GM21360 (cell line): ENCODE results near the gene GLIPR2.
"Not testable (repeated sequence)": the region's sequence is repeated elsewhere in the genome, so short reads cannot be mapped to it uniquely, and the experiment has no call there.

Source experiments
- ATAC-seq: cut with Tn5 transposase; IDR thresholded peaks from one replicate; pipeline ENCODE4 v1.9.1; 2021; ENCODE audit warnings: mild to moderate bottlenecking, moderate library complexity; ENCODE audit not compliant: unreplicated experiment

Gene GLIPR2

GRCh38 chr9:36143245-36143641 is 6.7 kb downstream of the GLIPR2 start:
- ATAC-seq, result no peak

- no peak for ATAC-seq
Measured at GRCh38 chr9:36144309-36145232, 8.0 kb downstream of the GLIPR2 start.

GRCh38 chr9:36145970-36146369 is 9.4 kb downstream of the GLIPR2 start:
- no peak for ATAC-seq

GRCh38 chr9:36146651-36147050 is 10.1 kb downstream of the GLIPR2 start:
- no peak for ATAC-seq

GRCh38 chr9:36147441-36148175 is 11.1 kb downstream of the GLIPR2 start:
- no peak for ATAC-seq

GRCh38 chr9:36148311-36149051 is 11.9 kb downstream of the GLIPR2 start:
- ATAC-seq, result no peak

- no peak for ATAC-seq
Measured at GRCh38 chr9:36149197-36149596, 12.7 kb downstream of the GLIPR2 start.

GRCh38 chr9:36150574-36151315 is 14.2 kb downstream of the GLIPR2 start:
- ATAC-seq, result no peak

- peak; percentile 75 for ATAC-seq
Measured at GRCh38 chr9:36151316-36152210, 15.0 kb downstream of the GLIPR2 start.

GRCh38 chr9:36152741-36153438 is 16.4 kb downstream of the GLIPR2 start:
- ATAC-seq, result no peak

GRCh38 chr9:36153746-36154145 is 17.2 kb downstream of the GLIPR2 start:
- no peak for ATAC-seq

GRCh38 chr9:36154331-36154952 is 17.9 kb downstream of the GLIPR2 start:
- ATAC-seq, result no peak

GRCh38 chr9:36156116-36156515 is 19.6 kb downstream of the GLIPR2 start:
- ATAC-seq, result no peak

GRCh38 chr9:36158122-36158521 is 21.6 kb downstream of the GLIPR2 start:
- ATAC-seq, result no peak

GRCh38 chr9:36158917-36159316 is 22.4 kb downstream of the GLIPR2 start:
- no peak for ATAC-seq

GRCh38 chr9:36159509-36159908 is 23.0 kb downstream of the GLIPR2 start:
- not testable (repeated sequence) for ATAC-seq

GRCh38 chr9:36160126-36160525 is 23.6 kb downstream of the GLIPR2 start:
- ATAC-seq, result not testable (repeated sequence)

- ATAC-seq, result no peak
Measured at GRCh38 chr9:36161187-36161586, 24.7 kb downstream of the GLIPR2 start.
